ENCODE measurements around the gene GNB3.

GRCh38 chr12:6871052-6871957 lies 30.6 kb downstream of the GNB3 start:
- TF ChIP-seq POLR2AphosphoS5 (IDR thresholded peaks at IDR 0.05; ENCODE audit: insufficient read depth in 1 of 2, low read depth in 1 of 2) (no peak), CTCF (IDR thresholded peaks at IDR 0.05) (no peak)
